HL-60/S4 (cell line): ENCODE measurements around the gene TRPM3.

Experiments used
- in situ Hi-C: fragments of 300-500 bp; cut with MboI; formaldehyde crosslinking; loops from 2 replicates; pipeline ENCODE4 v1.14.3; 2022; ENCODE audit warnings: low sequenced_read_pairs

The TRPM3 gene

GRCh38 chr9:70504834-70505233 is 616.6 kb downstream of the TRPM3 start:
- in situ Hi-C loops = no loop called here

- in situ Hi-C loops = no loop called here
These were observed 618.7 kb downstream of the TRPM3 start for GRCh38 chr9:70502690-70503089.

GRCh38 chr9:70500793-70501192 is 620.6 kb downstream of the TRPM3 start:
- in situ Hi-C loops = no loop called here

GRCh38 chr9:70499621-70500020 is 621.8 kb downstream of the TRPM3 start:
- in situ Hi-C loops = no loop called here

- in situ Hi-C loops = no loop called here
These were observed 622.6 kb downstream of the TRPM3 start for GRCh38 chr9:70498866-70499265.

GRCh38 chr9:70496244-70496643 is 625.2 kb downstream of the TRPM3 start:
- in situ Hi-C loops = no loop called here

GRCh38 chr9:70495514-70495913 is 625.9 kb downstream of the TRPM3 start:
- in situ Hi-C loops = no loop called here

GRCh38 chr9:70494221-70494620 is 627.2 kb downstream of the TRPM3 start:
- in situ Hi-C loops = no loop called here

- in situ Hi-C loops = no loop called here
These were observed 628.4 kb downstream of the TRPM3 start for GRCh38 chr9:70493029-70493428.

GRCh38 chr9:70492319-70492777 is 629.1 kb downstream of the TRPM3 start:
- in situ Hi-C loops = no loop called here

GRCh38 chr9:70491426-70492318 is 629.7 kb downstream of the TRPM3 start:
- in situ Hi-C loops = no loop called here

- in situ Hi-C loops = no loop called here
These were observed 630.9 kb downstream of the TRPM3 start for GRCh38 chr9:70490478-70490877.

- in situ Hi-C loops = no loop called here
These were observed 632.7 kb downstream of the TRPM3 start for GRCh38 chr9:70488793-70489105.

- in situ Hi-C loops = no loop called here
These were observed 633.2 kb downstream of the TRPM3 start for GRCh38 chr9:70488098-70488792.

- in situ Hi-C loops = no loop called here
These were observed 635.3 kb downstream of the TRPM3 start for GRCh38 chr9:70486127-70486526.

- in situ Hi-C loops = no loop called here
These were observed 636.1 kb downstream of the TRPM3 start for GRCh38 chr9:70485273-70485858.

GRCh38 chr9:70484232-70485130 is 636.9 kb downstream of the TRPM3 start:
- in situ Hi-C loops = no loop called here

GRCh38 chr9:70481471-70481870 is 640.0 kb downstream of the TRPM3 start:
- in situ Hi-C loops = no loop called here

- in situ Hi-C loops = no loop called here
These were observed 640.9 kb downstream of the TRPM3 start for GRCh38 chr9:70480405-70480980.

- in situ Hi-C loops = no loop called here
These were observed 641.5 kb downstream of the TRPM3 start for GRCh38 chr9:70479880-70480291.
